K562 (cell line): Measurements from ENCODE around the gene MDN1.

Experiments
- AFF4 ChIP-seq: sonication (generic); formaldehyde crosslinking; IDR thresholded peaks from 2 replicates; pipeline ENCODE4 v1.8.0; 2023; ENCODE audit warnings: mild to moderate bottlenecking, missing genetic modification reagents
- BRCA1 ChIP-seq, 2 experiments: fragments of 450-650 bp in 1 of 2; sonication (generic) in 1 of 2; formaldehyde crosslinking in 1 of 2; IDR thresholded peaks; 2 replicates each; pipeline versions ENCODE4 v1.5.0 to v1.6.1; 2017 to 2020; ENCODE audit warnings: mild to moderate bottlenecking in 1 of 2, missing genetic modification reagents in 1 of 2
- CHD7 ChIP-seq: fragments of 200-600 bp; sonication (generic); IDR thresholded peaks from one replicate; pipeline ENCODE4 v1.6.1; 2012; ENCODE audit warnings: mild to moderate bottlenecking, low read depth, low read length, inconsistent platforms
- CTCFL ChIP-seq: IDR thresholded peaks from 2 replicates; pipeline ENCODE4 v1.6.1; 2011; ENCODE audit warnings: borderline replicate concordance, low read depth, mild to moderate bottlenecking, moderate library complexity, low read length; ENCODE audit not compliant: insufficient read depth, poor library complexity, severe bottlenecking
- ELF1 ChIP-seq: fragments of 200-800 bp; sonication (Bioruptor generic); IDR thresholded peaks from 2 replicates; pipeline ENCODE4 v1.6.1; 2016; ENCODE audit warnings: missing genetic modification characterization, missing compliant biosample characterization
- FOXM1 ChIP-seq, 2 experiments: fragments of 450-650 bp in 1 of 2; sonication (generic) in 1 of 2; formaldehyde crosslinking in 1 of 2; IDR thresholded peaks; 2 replicates each; pipeline versions ENCODE4 v1.6.1 to v1.9.0; 2017 to 2022; ENCODE audit warnings: low read depth in 2 of 2, mild to moderate bottlenecking in 2 of 2, missing genetic modification reagents in 1 of 2, moderate library complexity in 1 of 2
- JUNB ChIP-seq: fragments of 450-650 bp; formaldehyde crosslinking; conservative IDR thresholded peaks from 2 replicates; pipeline ENCODE4 v1.4.0; 2020; ENCODE audit warnings: mild to moderate bottlenecking
- RAD21 ChIP-seq, 2 experiments: fragments of 250-450 bp in 1 of 2; fragments of 450-650 bp in 1 of 2; sonication (Bioruptor Pico) in 1 of 2; formaldehyde crosslinking in 1 of 2; IDR thresholded peaks in 1 of 2; conservative IDR thresholded peaks in 1 of 2; 2 replicates each; pipeline versions ENCODE4 v1.4.0 to v1.8.0; 2020 to 2022; ENCODE audit warnings: mild to moderate bottlenecking in 2 of 2, moderate library complexity in 1 of 2
- SAP30 ChIP-seq: fragments of 200-600 bp; sonication (generic); IDR thresholded peaks from 2 replicates; pipeline ENCODE4 v1.6.1; 2012; ENCODE audit warnings: borderline replicate concordance, low read depth, mild to moderate bottlenecking, moderate library complexity, low read length, control low read depth, inconsistent platforms; ENCODE audit not compliant: insufficient read depth, poor library complexity, severe bottlenecking

- TF ChIP-seq SAP30 = no peak
- no peak for TF ChIP-seq CTCFL
- no peak for TF ChIP-seq AFF4
- no peak for TF ChIP-seq FOXM1 (IDR thresholded peaks at IDR 0.05; ENCODE audit: low read depth)
- TF ChIP-seq FOXM1 (CRISPR knock-in tag; IDR thresholded peaks at IDR 0.05; ENCODE audit: low read depth) = no peak
- no peak for TF ChIP-seq JUNB (CRISPR knock-in tag)
- TF ChIP-seq ELF1 (tag) = no peak
- no peak for TF ChIP-seq RAD21 (CRISPR knock-in tag; conservative IDR thresholded peaks at IDR 0.05 in 1 of 2, IDR thresholded peaks at IDR 0.05 in 1 of 2)
- TF ChIP-seq BRCA1 (IDR thresholded peaks at IDR 0.05) = no peak
- no peak for TF ChIP-seq BRCA1 (CRISPR knock-in tag; IDR thresholded peaks at IDR 0.05)
- TF ChIP-seq CHD7 = no peak
Measured at GRCh38 chr6:89750338-89750737, 69.3 kb downstream of the MDN1 start.
